HG03159 (cell line): ENCODE results near the gene GPR137B.

Experiments
- ATAC-seq: cut with Tn5 transposase; IDR thresholded peaks from one replicate; pipeline ENCODE4 v1.9.1; 2021; ENCODE audit warnings: mild to moderate bottlenecking, moderate library complexity; ENCODE audit not compliant: unreplicated experiment

The GPR137B gene

GRCh38 chr1:236253119-236253518, 110.8 kb downstream of the GPR137B start:
- ATAC-seq: no peak

GRCh38 chr1:236253918-236254637, 111.7 kb downstream of the GPR137B start:
- no peak for ATAC-seq

GRCh38 chr1:236257216-236257615, 114.9 kb downstream of the GPR137B start:
- ATAC-seq: no peak

DNA sequence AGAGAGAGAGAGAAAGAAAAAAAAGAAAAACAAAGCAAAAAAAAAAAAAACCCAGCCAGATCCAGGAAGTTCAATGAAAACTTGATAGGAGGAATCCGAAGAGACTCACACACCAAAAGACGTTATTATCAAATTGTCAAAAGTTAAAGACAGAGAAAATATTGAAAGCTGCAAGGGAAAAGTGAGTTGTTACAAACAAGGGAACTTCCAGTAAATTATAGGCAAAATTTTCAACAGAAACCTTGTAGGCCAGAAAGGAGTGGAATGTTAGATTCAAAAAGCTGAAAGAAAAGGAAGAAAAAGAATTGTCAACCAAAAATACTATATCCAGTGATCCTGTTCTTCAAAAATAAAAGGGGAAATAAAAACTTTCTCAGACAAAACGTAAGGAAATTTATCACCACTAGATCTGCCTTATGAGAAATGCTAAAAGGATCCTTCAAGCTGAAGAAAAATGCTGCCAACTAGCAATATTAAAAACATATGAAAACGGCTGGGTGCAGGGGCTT, 115.8 kb downstream of the GPR137B start:
- ATAC-seq: no peak
